KMS-11 (cell line): ENCODE measurements around the gene NTRK2.

ENCODE experiments used
- H2AFZ ChIP-seq: fragments of 200-600 bp; sonication (generic); 2 replicates; pipeline ENCODE4 v1.6.1; 2016; ENCODE audit warnings: antibody characterized with exemption, mixed run types, low read depth
- H3K27ac ChIP-seq: fragments of 200-600 bp; sonication (generic); 2 replicates; pipeline ENCODE4 v1.6.1; 2016; ENCODE audit warnings: mild to moderate bottlenecking, mixed run types
- H3K27me3 ChIP-seq: fragments of 200-600 bp; sonication (generic); 2 replicates; pipeline ENCODE4 v1.6.1; 2017; ENCODE audit warnings: mild to moderate bottlenecking, low read depth, mixed run types, moderate library complexity; ENCODE audit not compliant: insufficient read depth
- H3K36me3 ChIP-seq: fragments of 200-600 bp; sonication (generic); 2 replicates; pipeline ENCODE4 v1.6.1; 2017; ENCODE audit warnings: mild to moderate bottlenecking, mixed run types; ENCODE audit not compliant: insufficient read depth
- H3K4me1 ChIP-seq: fragments of 200-600 bp; sonication (generic); 2 replicates; pipeline ENCODE4 v1.6.1; 2016; ENCODE audit warnings: mild to moderate bottlenecking, low read depth, mixed run types; ENCODE audit not compliant: poor library complexity, severe bottlenecking
- H3K4me2 ChIP-seq: fragments of 200-600 bp; sonication (generic); 2 replicates; pipeline ENCODE4 v1.7.0; 2016; ENCODE audit warnings: mild to moderate bottlenecking, mixed run types
- H3K4me3 ChIP-seq: fragments of 200-600 bp; sonication (generic); IDR thresholded peaks from 2 replicates; pipeline ENCODE4 v1.6.1; 2017; ENCODE audit warnings: low read depth, low read length, mixed read lengths; ENCODE audit not compliant: insufficient read depth
- H3K79me2 ChIP-seq: fragments of 200-600 bp; sonication (generic); 2 replicates; pipeline ENCODE4 v1.6.1; 2016; ENCODE audit warnings: low read depth, mixed run types; ENCODE audit not compliant: insufficient read depth
- H3K9ac ChIP-seq: fragments of 200-600 bp; sonication (generic); 2 replicates; pipeline ENCODE4 v1.6.1; 2016; ENCODE audit warnings: mild to moderate bottlenecking, mixed run types
- H4K20me1 ChIP-seq: fragments of 200-600 bp; sonication (generic); 2 replicates; pipeline ENCODE4 v1.6.1; 2016; ENCODE audit warnings: mild to moderate bottlenecking, mixed run types; ENCODE audit not compliant: insufficient read depth
- CTCF ChIP-seq: fragments of 200-600 bp; sonication (generic); conservative IDR thresholded peaks from 2 replicates; pipeline ENCODE4 v1.6.1; 2017; ENCODE audit warnings: low read depth, mild to moderate bottlenecking, antibody characterized with exemption, low read length, moderate library complexity, mixed read lengths

The NTRK2 gene

DNA sequence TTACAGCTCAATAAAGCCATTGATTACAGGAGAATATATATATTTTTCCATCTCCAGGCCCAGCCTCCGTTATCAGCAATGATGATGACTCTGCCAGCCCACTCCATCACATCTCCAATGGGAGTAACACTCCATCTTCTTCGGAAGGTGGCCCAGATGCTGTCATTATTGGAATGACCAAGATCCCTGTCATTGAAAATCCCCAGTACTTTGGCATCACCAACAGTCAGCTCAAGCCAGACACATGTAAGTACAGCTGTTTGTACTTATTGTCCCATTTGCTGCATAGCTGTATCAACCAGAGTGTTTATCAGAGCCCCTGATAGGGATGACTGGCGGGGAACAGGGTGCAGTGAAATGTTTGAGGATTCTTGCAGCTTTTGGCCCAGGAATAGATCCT, 197.7 kb downstream of the NTRK2 start:
- Histone ChIP-seq H3K4me1 (no peaks in the 10 kb centered on the region), H4K20me1 (no peaks in the 10 kb centered on the region), H3K36me3 (no peaks in the 10 kb centered on the region), H3K9ac (no peak overlapping the region), H2AFZ (no peak overlapping the region), H3K79me2 (no peaks in the 10 kb centered on the region), H3K4me2 (no peak overlapping the region), H3K27ac (no peak overlapping the region), H3K4me3 (no peak overlapping the region), H3K27me3 (no peaks in the 10 kb centered on the region)
- TF ChIP-seq CTCF = no peak

- Histone ChIP-seq H4K20me1 (no peaks in the 10 kb centered on the region), H2AFZ (no peak overlapping the region), H3K36me3 (no peaks in the 10 kb centered on the region), H3K4me2 (no peak overlapping the region), H3K4me1 (no peaks in the 10 kb centered on the region), H3K9ac (no peak overlapping the region), H3K27me3 (no peaks in the 10 kb centered on the region), H3K79me2 (no peaks in the 10 kb centered on the region), H3K27ac (no peak overlapping the region), H3K4me3 (no peak overlapping the region)
- TF ChIP-seq CTCF = no peak
Measured at GRCh38 chr9:84869091-84869490, 199.6 kb downstream of the NTRK2 start.

GRCh38 chr9:84871983-84872382, 202.5 kb downstream of the NTRK2 start:
- Histone ChIP-seq H3K9ac (no peak overlapping the region), H3K79me2 (no peaks in the 10 kb centered on the region), H4K20me1 (no peaks in the 10 kb centered on the region), H3K36me3 (no peaks in the 10 kb centered on the region), H3K27me3 (no peaks in the 10 kb centered on the region), H3K4me1 (no peaks in the 10 kb centered on the region), H3K4me3 (no peak overlapping the region), H3K27ac (no peak overlapping the region), H3K4me2 (no peak overlapping the region), H2AFZ (no peak overlapping the region)
- TF ChIP-seq CTCF = no peak

- Histone ChIP-seq H3K79me2 (no peaks in the 10 kb centered on the region), H3K4me1 (no peaks in the 10 kb centered on the region), H3K27me3 (no peaks in the 10 kb centered on the region), H3K9ac (no peak overlapping the region), H3K4me3 (no peak overlapping the region), H2AFZ (no peak overlapping the region), H3K36me3 (no peaks in the 10 kb centered on the region), H3K4me2 (no peak overlapping the region), H4K20me1 (no peaks in the 10 kb centered on the region), H3K27ac (no peak overlapping the region)
- TF ChIP-seq CTCF = no peak
Measured at GRCh38 chr9:84874022-84874421, 204.5 kb downstream of the NTRK2 start.

- no peak overlapping the region for H3K9ac ChIP-seq
- no peaks in the 10 kb centered on the region for H4K20me1 ChIP-seq
- no peak overlapping the region for H3K27ac ChIP-seq
- no peaks in the 10 kb centered on the region for H3K27me3 ChIP-seq
- no peak for TF ChIP-seq CTCF
- no peaks in the 10 kb centered on the region for H3K79me2 ChIP-seq
- no peaks in the 10 kb centered on the region for H3K36me3 ChIP-seq
- H2AFZ ChIP-seq = no peak overlapping the region
- no peak overlapping the region for H3K4me3 ChIP-seq
- no peak overlapping the region for H3K4me2 ChIP-seq
- no peaks in the 10 kb centered on the region for H3K4me1 ChIP-seq
Measured at GRCh38 chr9:84874596-84874995, 205.1 kb downstream of the NTRK2 start.
